GM12878 (cell line): ENCODE data around the gene ABHD2. TPM values are rescaled to one million over a fixed set of nuclear protein-coding genes. Genes with fewer than 3 reads are reported as not detected.

ENCODE experiments used
- ATAC-seq: fragments of 200-7000 bp; cut with Tn5 transposase; 3 replicates; pipeline ENCODE4 v1.9.1; 2020; ENCODE audit warnings: mild to moderate bottlenecking, moderate library complexity
- BruUV-seq: library from RNA; stranded (reverse); fragments of 400-500 nt; replicated peaks from 2 replicates; lab custom pipeline; 2021; lab: Mats Ljungman, UMichigan
- CTCF ChIA-PET: fragments of 300-600 bp; sonication (Branson Sonifier 250); formaldehyde crosslinking; extraction: SDS; loops from one replicate; lab custom pipeline; 2021; ENCODE audit warnings: inconsistent platforms; lab: Yijun Ruan, JAX
- POLR2A ChIA-PET: fragments of 350-600 bp; formaldehyde crosslinking; extraction: SDS; loops from one replicate; lab custom pipeline; 2021; ENCODE audit warnings: inconsistent platforms; lab: Charles Lee
- RAD21 ChIA-PET: fragments of 300-600 bp; sonication (Branson Sonifier 250); formaldehyde crosslinking; loops from one replicate; lab custom pipeline; 2023; ENCODE audit warnings: antibody characterized with exemption; ENCODE audit not compliant: unreplicated experiment; lab: Charles Lee
- SMC1A ChIA-PET: fragments of 300-600 bp; sonication (Branson Sonifier 250); formaldehyde crosslinking; loops from one replicate; lab custom pipeline; 2023; ENCODE audit not compliant: unreplicated experiment, uncharacterized antibody; lab: Charles Lee
- DNase-seq: peaks from one replicate; pipeline ENCODE4 v3.0.0-alpha.2; 2011; ENCODE audit warnings: low read depth, low spot score
- FAIRE-seq: peaks from 3 replicates; lab custom pipeline; 2011; peaks lifted over from hg19 to GRCh38; lab: Jason Lieb, UNC
- H2AFZ ChIP-seq: 2 replicates; pipeline ENCODE4 v1.6.0; 2011; ENCODE audit warnings: low read depth, low read length, control low read depth; ENCODE audit not compliant: control insufficient read depth
- H3K27ac ChIP-seq: 2 replicates; pipeline ENCODE4 v1.5.1; 2011; ENCODE audit warnings: control low read depth; ENCODE audit not compliant: control insufficient read depth, insufficient read depth
- H3K27me3 ChIP-seq, 2 experiments: replicated peaks in 1 of 2; 2 replicates each; pipeline versions ENCODE4 v1.6.0 to v1.6.1; 2011; ENCODE audit warnings: low read length in 1 of 2; ENCODE audit not compliant: control insufficient read depth in 2 of 2, insufficient read depth in 2 of 2
- H3K36me3 ChIP-seq, 2 experiments: 2 replicates each; pipeline ENCODE4 v1.5.1; 2011; ENCODE audit warnings: low read length in 1 of 2; ENCODE audit not compliant: control insufficient read depth in 2 of 2, insufficient read depth in 2 of 2
- H3K4me1 ChIP-seq: 2 replicates; pipeline ENCODE4 v1.6.1; 2011; ENCODE audit warnings: mild to moderate bottlenecking, low read length, moderate library complexity, mixed read lengths; ENCODE audit not compliant: control insufficient read depth, insufficient read depth
- H3K4me2 ChIP-seq: 2 replicates; pipeline ENCODE4 v1.6.0; 2011; ENCODE audit warnings: control low read depth; ENCODE audit not compliant: control insufficient read depth, insufficient read depth
- H3K4me3 ChIP-seq: fragments of 200-600 bp; sonication (generic); 2 replicates; pipeline ENCODE4 v1.5.1; 2016
- H3K79me2 ChIP-seq: 2 replicates; pipeline ENCODE4 v1.6.0; 2011; ENCODE audit warnings: low read length; ENCODE audit not compliant: control insufficient read depth, insufficient read depth
- H3K9ac ChIP-seq: 2 replicates; pipeline ENCODE4 v1.8.0; 2011; ENCODE audit warnings: low read length, control low read depth, mixed read lengths; ENCODE audit not compliant: control insufficient read depth, insufficient read depth
- H3K9me3 ChIP-seq: replicated peaks from 3 replicates; pipeline ENCODE4 v1.5.1; 2011; ENCODE audit warnings: mild to moderate bottlenecking, low read length; ENCODE audit not compliant: control insufficient read depth, insufficient read depth
- H4K20me1 ChIP-seq: 2 replicates; pipeline ENCODE4 v1.6.0; 2011; ENCODE audit not compliant: control insufficient read depth, insufficient read depth
- ATF3 ChIP-seq: IDR thresholded peaks from 2 replicates; pipeline ENCODE4 v1.6.1; 2011; ENCODE audit warnings: low read depth, mild to moderate bottlenecking, low read length, moderate library complexity, borderline replicate concordance; ENCODE audit errors: extremely low read depth
- ELK1 ChIP-seq: IDR thresholded peaks from 2 replicates; pipeline ENCODE4 v1.6.1; 2012; ENCODE audit warnings: low read depth, low read length, improper control_type of control experiment
- GABPA ChIP-seq: IDR thresholded peaks from 2 replicates; pipeline ENCODE4 v1.6.1; 2014; ENCODE audit warnings: antibody characterized with exemption, low read depth, mild to moderate bottlenecking, inconsistent platforms
- HDAC6 ChIP-seq: fragments of 200-600 bp; sonication (generic); IDR thresholded peaks from one replicate; pipeline ENCODE4 v1.8.0; 2017; ENCODE audit warnings: antibody characterized with exemption; ENCODE audit not compliant: unreplicated experiment
- IKZF1 ChIP-seq: fragments of 450-650 bp; conservative IDR thresholded peaks from 2 replicates; pipeline ENCODE4 v1.6.1; 2017; ENCODE audit warnings: antibody characterized with exemption, mild to moderate bottlenecking
- KLF5 ChIP-seq: fragments of 450-650 bp; IDR thresholded peaks from 2 replicates; pipeline ENCODE4 v1.6.1; 2014; ENCODE audit warnings: mild to moderate bottlenecking; ENCODE audit not compliant: partially characterized antibody
- SMC3 ChIP-seq: IDR thresholded peaks from 2 replicates; pipeline ENCODE4 v1.6.1; 2011; ENCODE audit warnings: low read length, improper control_type of control experiment, borderline replicate concordance
- SPI1 ChIP-seq: IDR thresholded peaks from 2 replicates; pipeline ENCODE4 v1.6.1; 2011; ENCODE audit warnings: low read depth, mild to moderate bottlenecking, low read length, moderate library complexity, borderline replicate concordance; ENCODE audit not compliant: insufficient read depth
- TAF1 ChIP-seq: IDR thresholded peaks from 2 replicates; pipeline ENCODE4 v1.6.1; 2011; ENCODE audit warnings: mild to moderate bottlenecking, low read depth, low read length, borderline replicate concordance
- ZNF622 ChIP-seq: fragments of 450-650 bp; IDR thresholded peaks from 2 replicates; pipeline ENCODE4 v1.6.1; 2017; ENCODE audit warnings: mild to moderate bottlenecking, inconsistent platforms
- ZSCAN29 ChIP-seq: fragments of 450-650 bp; IDR thresholded peaks from 2 replicates; pipeline ENCODE4 v1.6.1; 2017; ENCODE audit warnings: mild to moderate bottlenecking, moderate library complexity
- ZZZ3 ChIP-seq: IDR thresholded peaks from 2 replicates; pipeline ENCODE4 v1.6.1; 2011; ENCODE audit warnings: low read depth; ENCODE audit not compliant: control insufficient read depth, insufficient read length
- WGBS: methylation state at CpG from one replicate; pipeline ENCODE4 v1.1.6; 2016; ENCODE audit warnings: low lambda C conversion rate; ENCODE audit not compliant: insufficient replicate concordance, insufficient coverage; ENCODE audit errors: missing lambda C conversion rate; 5-methylcytosine and 5-hydroxymethylcytosine counted together
- in situ Hi-C: fragments of 300-500 bp; cut with MboI; formaldehyde crosslinking; loops from 9 replicates; pipeline ENCODE4 v1.14.3; 2018; ENCODE audit warnings: mixed read lengths
- intact Hi-C: fragments of 100-400 bp; cut with micrococcal nuclease; formaldehyde crosslinking; loops from one replicate; pipeline ENCODE4 v1.14.2; 2022; ENCODE audit not compliant: unreplicated experiment
- polyA plus RNA-seq, 11 experiments: library from polyadenylated mRNA; depleted of rRNA in 4 of 11; unstranded in 6 of 11; stranded (reverse) in 5 of 11; fragments of >200 nt; fragmentation: Nextera tagmentation in 4 of 11; fragmentation: Illumina TruSeq in 1 of 11; extraction: Ambion mirVana in 4 of 11; extraction: Trizol in 1 of 11; gene quantifications; 1 replicate in 1 of 11; 2 replicates in 10 of 11; pipeline versions ENCODE4 v1.2.1 to v1.2.3, GENCODE V29; 2011 to 2016; ENCODE audit warnings: inconsistent platforms in 2 of 11, missing spikeins in 2 of 11, low read depth in 1 of 11
- total RNA-seq, 4 experiments: library from RNA; depleted of rRNA in 3 of 4; stranded (reverse); fragments of >200 nt in 3 of 4; fragmentation: Illumina TruSeq in 1 of 4; extraction: Trizol in 1 of 4; gene quantifications; 2 replicates each; pipeline versions ENCODE4 v1.2.1 to v1.2.3, GENCODE V29; 2013 to 2021

The ABHD2 gene
- total and polyA plus RNA-seq, 10 of the 15 experiments (the other 5 are each of a cell fraction or from before 2014, with no cell fraction given), result 1.2 to 33.6 (median 20.4) TPM

DNA sequence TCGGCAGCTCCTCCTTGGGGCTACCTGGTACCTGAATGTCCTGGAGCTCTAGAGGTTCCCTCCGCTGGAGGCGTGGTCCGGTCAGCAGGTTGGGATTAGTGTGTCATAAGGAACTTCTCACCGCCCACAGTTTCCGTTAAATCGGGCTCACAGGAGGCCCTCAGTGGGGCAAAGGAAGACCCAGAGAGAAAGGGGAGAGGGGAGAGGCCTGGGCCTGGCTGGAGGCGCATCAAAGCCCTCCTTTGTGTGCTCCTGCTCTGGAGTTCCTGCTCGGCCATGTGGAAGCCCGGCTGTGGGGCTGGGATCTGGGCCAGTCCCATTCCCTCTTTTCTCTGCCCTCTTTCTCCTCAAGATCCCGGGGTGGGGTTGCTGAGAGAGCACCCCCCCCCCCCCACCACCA, 133.3 kb downstream of the ABHD2 start, which contains the start of gene RLBP1:
RLBP1 (minus strand) TSS at position 37 of the 400 bp plus-strand sequence. CDS start 2,604 bp downstream, outside the sequence.
- peak; percentile 30 for ATAC-seq
- DNase-seq, result no peak
- Histone ChIP-seq H3K4me3 (no peak within 1 kb of the TSS), H3K27me3 (no peaks in the 10 kb centered on the region), H3K27ac (no peak within 1 kb of the TSS), H3K79me2 (no peaks in the 10 kb centered on the region), H2AFZ (no peak within 1 kb of the TSS), H3K4me2 (no peak within 1 kb of the TSS), H3K36me3 (no peaks in the 10 kb centered on the region), H3K4me1 (no peaks in the 10 kb centered on the region), H3K9ac (no peak within 1 kb of the TSS), H4K20me1 (no peaks in the 10 kb centered on the region), H3K9me3 (no peaks in the 10 kb centered on the region)
- POLR2A ChIA-PET, result interaction anchor here (0.6 kb wide), 1 partner anchor 277 kb away, joined by 3 read pairs; no protein-coding TSS in a partner anchor
- CTCF ChIA-PET, result interaction anchor here (0.5 to 3.1 kb wide), 3 partner anchors 15 to 181 kb away, joined by 3 to 15 read pairs (median 3); no protein-coding TSS in a partner anchor
- WGBS, result 38% methylated on average over 11 of the region's 11 CpGs
- BruUV-seq, result no TSS peak
- no peak for TF ChIP-seq ZSCAN29
- TF ChIP-seq IKZF1, result 0 out of 2 replicates have a peak, but pooled peaks have one; percentile 18
- RAD21 ChIA-PET, result interaction anchor here (0.7 kb wide), 1 partner anchor 747 kb away, joined by 3 read pairs; no protein-coding TSS in a partner anchor
- no peak for FAIRE-seq
- in situ Hi-C loops (no loop called here), intact Hi-C loops (no loop called here)
- SMC1A ChIA-PET, result interaction anchor here (0.6 kb wide), 1 partner anchor 84 kb away, joined by 3 read pairs; no protein-coding TSS in a partner anchor

- DNase-seq (no peak), FAIRE-seq (no peak), ATAC-seq (no peak)
- POLR2A ChIA-PET, result no interaction called here
- Histone ChIP-seq H3K9me3 (no peaks in the 10 kb centered on the region), H3K4me1 (no peaks in the 10 kb centered on the region), H3K27me3 (no peaks in the 10 kb centered on the region), H3K4me3 (no peak overlapping the region), H3K4me2 (no peak overlapping the region), H3K27ac (no peak overlapping the region), H3K9ac (no peak overlapping the region), H3K79me2 (no peaks in the 10 kb centered on the region), H2AFZ (no peak overlapping the region), H3K36me3 (no peaks in the 10 kb centered on the region), H4K20me1 (no peaks in the 10 kb centered on the region)
- CTCF ChIA-PET, result interaction anchor here (1.2 to 2.3 kb wide), 2 partner anchors 19 to 188 kb away, joined by 3 to 9 read pairs; no protein-coding TSS in a partner anchor
- SMC1A ChIA-PET, result no interaction called here
- RAD21 ChIA-PET, result no interaction called here
- in situ Hi-C loops (no loop called here), intact Hi-C loops (no loop called here)
- 71% methylated on average over 5 of the region's 5 CpGs for WGBS
- BruUV-seq, result no TSS peak
- TF ChIP-seq KLF5 (no peak), GABPA (no peak), ELK1 (no peak), ZZZ3 (no peak), ZNF622 (no peak), SMC3 (no peak), TAF1 (no peak), ATF3 (no peak), HDAC6 (no peak), SPI1 (no peak)
Measured at GRCh38 chr15:89225588-89225987, 137.3 kb downstream of the ABHD2 start.
